HepG2 (cell line): Measurements from ENCODE around the gene TPD52L2. TPM values are rescaled to one million over a fixed set of nuclear protein-coding genes. Genes with fewer than 3 reads are reported as not detected.

Experiments used
- ARID2 ChIP-seq: sonication (generic); formaldehyde crosslinking; IDR thresholded peaks from 2 replicates; pipeline ENCODE4 v1.8.1; 2022; ENCODE audit warnings: mild to moderate bottlenecking, missing genetic modification reagents, borderline replicate concordance
- ATF7 ChIP-seq, 2 experiments: fragments of 450-650 bp in 1 of 2; sonication (generic) in 1 of 2; formaldehyde crosslinking in 1 of 2; IDR thresholded peaks; 2 replicates each; pipeline versions ENCODE4 v1.4.0 to v1.6.1; 2016 to 2020; ENCODE audit warnings: antibody characterized with exemption in 1 of 2, mild to moderate bottlenecking in 1 of 2, missing genetic modification reagents in 1 of 2
- HNF4G ChIP-seq, 2 experiments: sonication (generic) in 1 of 2; formaldehyde crosslinking in 1 of 2; IDR thresholded peaks; 2 replicates each; pipeline versions ENCODE4 v1.4.0 to v1.6.1; 2011 to 2020; ENCODE audit warnings: borderline replicate concordance in 2 of 2, low read depth in 2 of 2, mild to moderate bottlenecking in 2 of 2, low read length in 1 of 2, missing genetic modification reagents in 1 of 2, moderate library complexity in 1 of 2
- IRX3 ChIP-seq: sonication (generic); formaldehyde crosslinking; IDR thresholded peaks from 2 replicates; pipeline ENCODE4 v1.8.1; 2023; ENCODE audit warnings: mild to moderate bottlenecking, low read depth, missing genetic modification reagents, borderline replicate concordance
- KDM2A ChIP-seq: sonication (generic); formaldehyde crosslinking; IDR thresholded peaks from 2 replicates; pipeline ENCODE4 v1.4.0; 2020; ENCODE audit warnings: low read depth, missing genetic modification reagents, borderline replicate concordance
- KDM4B ChIP-seq: sonication (generic); formaldehyde crosslinking; IDR thresholded peaks from 2 replicates; pipeline ENCODE4 v1.4.0; 2020; ENCODE audit warnings: missing genetic modification reagents
- MAX ChIP-seq: IDR thresholded peaks from 2 replicates; pipeline ENCODE4 v1.6.1; 2012; ENCODE audit warnings: inconsistent platforms
- MIER2 ChIP-seq: IDR thresholded peaks from 2 replicates; pipeline ENCODE4 v1.6.1; 2016; ENCODE audit warnings: missing biosample characterization, missing genetic modification reagents
- MLXIP ChIP-seq: sonication (generic); formaldehyde crosslinking; IDR thresholded peaks from 2 replicates; pipeline ENCODE4 v1.9.0; 2021; ENCODE audit warnings: missing genetic modification reagents, borderline replicate concordance
- NAIF1 ChIP-seq: sonication (generic); formaldehyde crosslinking; IDR thresholded peaks from 2 replicates; pipeline ENCODE4 v1.5.0; 2020; ENCODE audit warnings: mild to moderate bottlenecking, missing genetic modification reagents, borderline replicate concordance
- NFE2L2 ChIP-seq: fragments of 150-350 bp; IDR thresholded peaks from 2 replicates; pipeline ENCODE4 v1.6.1; 2014; ENCODE audit warnings: low read length
- RNF2 ChIP-seq: fragments of 450-650 bp; conservative IDR thresholded peaks from 2 replicates; pipeline ENCODE4 v1.6.1; 2016; ENCODE audit warnings: low read depth
- SP4 ChIP-seq: sonication (generic); formaldehyde crosslinking; IDR thresholded peaks from 2 replicates; pipeline ENCODE4 v1.8.1; 2023; ENCODE audit warnings: mild to moderate bottlenecking, missing genetic modification reagents
- STAG1 ChIP-seq: sonication (generic); formaldehyde crosslinking; IDR thresholded peaks from 2 replicates; pipeline ENCODE4 v1.4.0; 2020; ENCODE audit warnings: missing genetic modification reagents
- TAF15 ChIP-seq: fragments of 200-400 bp; formaldehyde crosslinking; IDR thresholded peaks from one replicate; pipeline ENCODE4 v1.6.1; 2018; ENCODE audit warnings: mild to moderate bottlenecking, low read depth, low read length; ENCODE audit not compliant: poor library complexity, severe bottlenecking
- TFE3 ChIP-seq: IDR thresholded peaks from 2 replicates; pipeline ENCODE4 v1.6.1; 2016
- ZC3H13 ChIP-seq: sonication (generic); formaldehyde crosslinking; IDR thresholded peaks from 2 replicates; pipeline ENCODE4 v1.8.1; 2023; ENCODE audit warnings: mild to moderate bottlenecking, missing genetic modification reagents, moderate library complexity
- ZGPAT ChIP-seq: IDR thresholded peaks from 2 replicates; pipeline ENCODE4 v1.6.1; 2016; ENCODE audit warnings: mild to moderate bottlenecking
- ZNF709 ChIP-seq: sonication (generic); formaldehyde crosslinking; IDR thresholded peaks from 2 replicates; pipeline ENCODE4 v1.5.0; 2020; ENCODE audit warnings: mild to moderate bottlenecking, missing genetic modification reagents
- ZNF746 ChIP-seq: sonication (generic); formaldehyde crosslinking; IDR thresholded peaks from 2 replicates; pipeline ENCODE4 v1.8.0; 2022; ENCODE audit warnings: mild to moderate bottlenecking, missing genetic modification reagents
- ZNF75D ChIP-seq: sonication (generic); formaldehyde crosslinking; IDR thresholded peaks from 2 replicates; pipeline ENCODE4 v1.8.1; 2023; ENCODE audit warnings: missing genetic modification reagents, mild to moderate bottlenecking, borderline replicate concordance
- ZNF773 ChIP-seq: sonication (generic); formaldehyde crosslinking; IDR thresholded peaks from 2 replicates; pipeline ENCODE4 v1.4.0; 2020; ENCODE audit warnings: missing genetic modification reagents, borderline replicate concordance
- ZSCAN9 ChIP-seq: IDR thresholded peaks from 2 replicates; pipeline ENCODE4 v1.6.1; 2016; ENCODE audit warnings: borderline replicate concordance
- polyA plus RNA-seq, 8 experiments: library from polyadenylated mRNA; depleted of rRNA in 3 of 8; stranded (reverse) in 7 of 8; unstranded in 1 of 8; fragments of >200 nt; fragmentation: Illumina TruSeq in 4 of 8; extraction: Trizol in 4 of 8; gene quantifications; 2 replicates each; pipeline versions ENCODE4 v1.2.1 to v1.2.3, GENCODE V29; 2011 to 2016; ENCODE audit warnings: low read depth in 4 of 8, missing spikeins in 1 of 8, mixed read lengths in 1 of 8; ENCODE audit not compliant: insufficient read depth in 1 of 8
- total RNA-seq, 5 experiments: library from RNA; depleted of rRNA; stranded (reverse); fragments of >200 nt; fragmentation: Illumina TruSeq; extraction: Trizol; gene quantifications; 2 replicates each; pipeline ENCODE4 v1.2.3, GENCODE V29; 2016; ENCODE audit warnings: low read depth in 1 of 5

Gene TPD52L2
- total and polyA plus RNA-seq, 2 of the 13 experiments (the other 11 are each of a cell fraction or from before 2014, with no cell fraction given), result 156 to 184 TPM

GRCh38 chr20:63831993-63832686 is 32.9 kb upstream of the TPD52L2 start (continued):
- TF ChIP-seq MIER2 (CRISPR knock-in tag), result no peak
- no peak for TF ChIP-seq ATF7 (IDR thresholded peaks at IDR 0.05)
- TF ChIP-seq ATF7 (CRISPR knock-in tag; IDR thresholded peaks at IDR 0.05), result no peak; the same call in 1 of the 2 replicates
- no peak; the same call in 1 of the 2 replicates for TF ChIP-seq STAG1
- TF ChIP-seq TFE3 (CRISPR knock-in tag), result no peak
- no peak for TF ChIP-seq ARID2 (CRISPR knock-in tag)
- TF ChIP-seq TAF15, result no peak
- TF ChIP-seq KDM4B, result no peak
- TF ChIP-seq ZSCAN9, result no peak
- no peak for TF ChIP-seq NAIF1 (CRISPR knock-in tag)
- TF ChIP-seq NFE2L2, result no peak
- peak; percentile 66; the same call in 1 of the 2 replicates for TF ChIP-seq ZC3H13 (CRISPR knock-in tag)
- peak; percentile 41; the same call in 1 of the 2 replicates for TF ChIP-seq HNF4G (IDR thresholded peaks at IDR 0.05; ENCODE audit: borderline replicate concordance, low read depth, low read length)
- TF ChIP-seq HNF4G (CRISPR knock-in tag; IDR thresholded peaks at IDR 0.05; ENCODE audit: borderline replicate concordance, low read depth), result peak; percentile 56; the same call in 1 of the 2 replicates
- 0 out of 2 replicates have a peak, but pooled peaks have one; percentile 66 for TF ChIP-seq IRX3
- peak; percentile 60 for TF ChIP-seq MLXIP
- TF ChIP-seq MAX, result peak; percentile 85
- TF ChIP-seq KDM2A, result peak; percentile 90
- TF ChIP-seq ZNF773 (CRISPR knock-in tag), result 0 out of 2 replicates have a peak, but pooled peaks have one; percentile 23
- peak; percentile 66 for TF ChIP-seq RNF2
- TF ChIP-seq ZGPAT (CRISPR knock-in tag), result peak; percentile 49; the same call in 1 of the 2 replicates
- TF ChIP-seq SP4 (CRISPR knock-in tag), result peak; percentile 75
- peak; percentile 80; the same call in 1 of the 2 replicates for TF ChIP-seq ZNF709
- 0 out of 2 replicates have a peak, but pooled peaks have one; percentile 49 for TF ChIP-seq ZNF746 (CRISPR knock-in tag)
- TF ChIP-seq ZNF75D (CRISPR knock-in tag), result no peak
